Psoas muscle (tissue), 8 donors: Measurements from ENCODE around the gene BCLAF1. TPM values are rescaled to one million over a fixed set of nuclear protein-coding genes. Genes with fewer than 3 reads are reported as not detected.

Experiments
- ATAC-seq, 4 donors: fragments of 200-7000 bp; cut with Tn5 transposase; one replicate each; pipeline ENCODE4 v1.9.1; 2020; ENCODE audit warnings: moderate library complexity in 3 of 4, mild to moderate bottlenecking in 2 of 4
- DNase-seq, 2 donors: peaks; one replicate each; pipeline ENCODE4 v3.0.0-alpha.2; 2020
- H3K27ac ChIP-seq: fragments of 200-600 bp; one replicate; pipeline ENCODE4 v1.8.0; 2022
- H3K27me3 ChIP-seq, 3 donors: fragments of 200-600 bp in 1 of 3; one replicate each; pipeline versions ENCODE4 v1.6.1 to v1.8.0; 2013 to 2022; ENCODE audit warnings: low read length in 2 of 3, mild to moderate bottlenecking in 2 of 3, moderate library complexity in 1 of 3; ENCODE audit not compliant: insufficient read depth in 3 of 3
- H3K36me3 ChIP-seq, 2 donors: fragments of 200-600 bp in 1 of 2; one replicate each; pipeline versions ENCODE4 v1.6.1 to v1.8.0; 2013 to 2022; ENCODE audit warnings: low read depth in 1 of 2, mild to moderate bottlenecking in 1 of 2, moderate library complexity in 1 of 2; ENCODE audit not compliant: insufficient read depth in 1 of 2
- H3K4me1 ChIP-seq: fragments of 200-600 bp; one replicate; pipeline ENCODE4 v1.8.0; 2022
- H3K4me3 ChIP-seq: fragments of 200-600 bp; one replicate; pipeline ENCODE4 v1.8.0; 2022; ENCODE audit warnings: mild to moderate bottlenecking
- H3K9me3 ChIP-seq: fragments of 200-600 bp; one replicate; pipeline ENCODE4 v1.8.0; 2022
- CTCF ChIP-seq: fragments of 200-600 bp; IDR thresholded peaks from one replicate; pipeline ENCODE4 v1.8.0; 2022; ENCODE audit warnings: antibody characterized with exemption
- WGBS, 3 donors: extraction: QIAGEN DNeasy Blood & Tissue Kit; methylation state at CpG; one replicate each; pipeline versions ENCODE4 v1.1.6 to v1.1.7; 2013; 5-methylcytosine and 5-hydroxymethylcytosine counted together
- intact Hi-C, 2 donors: fragments of 100-400 bp; cut with DNase I; formaldehyde crosslinking; loops; one replicate each; pipeline versions ENCODE4 v1.11.0 to v1.14.2; 2022
- polyA plus RNA-seq, 3 donors: library from polyadenylated mRNA; stranded (reverse); fragments of 200-250 nt; gene quantifications; one replicate each; pipeline ENCODE4 v1.2.3, GENCODE V29; 2013
- total RNA-seq, 4 donors: library from RNA; stranded (reverse); fragmentation: NEBNext Ultra II Directional in 2 of 4; extraction: Animal tissue kit (Norgen Biotek cat#: 25700) in 2 of 4; gene quantifications; one replicate each; pipeline versions ENCODE4 v1.2.1 to v1.2.4, GENCODE V29; 2021 to 2023
- donor health status: healthy with polysubstance abuse.
- donor health status: DM: no; HTN: no; CAD: no; lungs with moderate emphysema.
- donor health status: Bipolar disorder and iron deficiency.
- donor health status: healthy.
- donor health status: DM: yes; HTN: yes; CAD: no.
- donor health status: DM: no; HTN: no; CAD: no.
- donor health status: DM: no; HTN: no; CAD: no.
- donor health status: DM: yes; HTN: yes; CAD: no.

BCLAF1 gene
- total and polyA plus RNA-seq, 7 donors: 22.9 to 110 (median 82.5) TPM

- intact Hi-C loops: no loop called here
- H3K27me3 ChIP-seq: no peaks in the 10 kb centered on the region
Measured at GRCh38 chr6:136249336-136249735, 40.3 kb downstream of the BCLAF1 start.

GRCh38 chr6:136244061-136244616 lies 45.5 kb downstream of the BCLAF1 start:
- H3K36me3 ChIP-seq: no peaks in the 10 kb centered on the region
- WGBS, 3 donors: 92 to 94% (median 93%) methylated on average over 5 of the region's 5 CpGs
- no peak for TF ChIP-seq CTCF
- no peak overlapping the region for H3K4me3 ChIP-seq
- no peak overlapping the region for H3K27ac ChIP-seq
- ATAC-seq (no peak), DNase-seq (no peak)
- no peaks in the 10 kb centered on the region for H3K9me3 ChIP-seq
- H3K27me3 ChIP-seq: no peaks in the 10 kb centered on the region
- no peaks in the 10 kb centered on the region for H3K4me1 ChIP-seq
- intact Hi-C loops: no loop called here

More at GRCh38 chr6:136249336-136249735, 40.3 kb downstream of the BCLAF1 start:
- H3K9me3 ChIP-seq: no peaks in the 10 kb centered on the region
- DNase-seq (no peak), ATAC-seq (no peak)
- H3K4me3 ChIP-seq: peak overlapping the region; percentile 78
- H3K36me3 ChIP-seq: peaks cover 0 to 4% of the 10 kb centered on the region in 2 donors
- H3K4me1 ChIP-seq: peaks cover 17% of the 10 kb centered on the region
- no peak for TF ChIP-seq CTCF
- no peak overlapping the region for H3K27ac ChIP-seq
- whole genome bisulfite sequencing, 3 donors: 18 to 22% (median 20%) methylated on average over 6 of the region's 6 CpGs

- DNase-seq: no peak
- H3K27me3 ChIP-seq: no peaks in the 10 kb centered on the region
- H3K4me3 ChIP-seq: no peak overlapping the region
- H3K9me3 ChIP-seq: no peaks in the 10 kb centered on the region
- H3K36me3 ChIP-seq: no peaks in the 10 kb centered on the region
- H3K4me1 ChIP-seq: no peaks in the 10 kb centered on the region
- no peak overlapping the region for H3K27ac ChIP-seq
- TF ChIP-seq CTCF: no peak
- intact Hi-C loops: no loop called here
- no peak for ATAC-seq
- WGBS, 3 donors: 83 to 85% (median 83%) methylated on average over 9 of the region's 9 CpGs
Measured at GRCh38 chr6:136236466-136237293, 53.0 kb downstream of the BCLAF1 start.

- ATAC-seq: no peak
- TF ChIP-seq CTCF: no peak
- Histone ChIP-seq H3K4me3 (no peak overlapping the region), H3K27me3 (no peaks in the 10 kb centered on the region), H3K36me3 (no peaks in the 10 kb centered on the region), H3K9me3 (no peaks in the 10 kb centered on the region), H3K4me1 (no peaks in the 10 kb centered on the region), H3K27ac (no peak overlapping the region)
- 84 to 88% (median 86%) methylated on average over 4 of the region's 4 CpGs for WGBS, 3 donors
- no peak for DNase-seq
- intact Hi-C loops: no loop called here
Measured at GRCh38 chr6:136235233-136235564, 54.4 kb downstream of the BCLAF1 start.
